ENCODE results near the gene SMIM23.

Gene SMIM23

GRCh38 chr5:171797543-171797942 lies 11.9 kb downstream of the SMIM23 start:
- no peak for DNase-seq (ENCODE audit: low read depth)
- H3K4me3 ChIP-seq (ENCODE audit: low read length), result no peak overlapping the region
- no peak for TF ChIP-seq CTCF (conservative IDR thresholded peaks at IDR 0.05; ENCODE audit: low read depth, low read length)

GRCh38 chr5:171798418-171798817 lies 12.8 kb downstream of the SMIM23 start:
- DNase-seq (ENCODE audit: low read depth), result no peak
- H3K4me3 ChIP-seq (ENCODE audit: low read length), result no peak overlapping the region
- TF ChIP-seq CTCF (conservative IDR thresholded peaks at IDR 0.05; ENCODE audit: low read depth, low read length), result no peak

- TF ChIP-seq CTCF (conservative IDR thresholded peaks at IDR 0.05; ENCODE audit: low read depth, low read length), result no peak
- DNase-seq (ENCODE audit: low read depth), result no peak
- no peak overlapping the region for H3K4me3 ChIP-seq (ENCODE audit: low read length)
Measured at GRCh38 chr5:171801839-171802238, 16.2 kb downstream of the SMIM23 start.

GRCh38 chr5:171805746-171806145 lies 20.1 kb downstream of the SMIM23 start:
- no peak for TF ChIP-seq CTCF (conservative IDR thresholded peaks at IDR 0.05; ENCODE audit: low read depth, low read length)
- no peak overlapping the region for H3K4me3 ChIP-seq (ENCODE audit: low read length)
- DNase-seq (ENCODE audit: low read depth), result no peak

- peak; percentile 7 for DNase-seq (ENCODE audit: low read depth)
- H3K4me3 ChIP-seq (ENCODE audit: low read length), result no peak overlapping the region
- no peak for TF ChIP-seq CTCF (conservative IDR thresholded peaks at IDR 0.05; ENCODE audit: low read depth, low read length)
Measured at GRCh38 chr5:171806976-171807747, 21.5 kb downstream of the SMIM23 start.

GRCh38 chr5:171808453-171808852 lies 22.8 kb downstream of the SMIM23 start:
- TF ChIP-seq CTCF (conservative IDR thresholded peaks at IDR 0.05; ENCODE audit: low read depth, low read length), result no peak
- H3K4me3 ChIP-seq (ENCODE audit: low read length), result no peak overlapping the region

GRCh38 chr5:171808951-171809350 lies 23.3 kb downstream of the SMIM23 start:
- no peak overlapping the region for H3K4me3 ChIP-seq (ENCODE audit: low read length)
- TF ChIP-seq CTCF (conservative IDR thresholded peaks at IDR 0.05; ENCODE audit: low read depth, low read length), result no peak
- no peak for DNase-seq (ENCODE audit: low read depth)

More at GRCh38 chr5:171808453-171808852, 22.8 kb downstream of the SMIM23 start:
- DNase-seq (ENCODE audit: low read depth), result no peak

Measured in retinal pigment epithelial cell (primary cell).